SK-N-SH (cell line): Measurements from ENCODE around the gene RAB40C. TPM values are rescaled to one million over a fixed set of nuclear protein-coding genes. Genes with fewer than 3 reads are reported as not detected.

Experiments used
- CTCF ChIA-PET: fragments of 300-600, 350-600 bp; formaldehyde crosslinking; extraction: SDS; loops from one replicate; lab custom pipeline; 2021; lab: Yijun Ruan, JAX
- POLR2A ChIA-PET: fragments of 350-600 bp; sonication (Branson Sonifier 250); formaldehyde crosslinking; extraction: SDS; loops from one replicate; lab custom pipeline; 2020; ENCODE audit warnings: antibody characterized with exemption, inconsistent platforms; lab: Yijun Ruan, JAX
- DNase-seq: peaks from one replicate; pipeline ENCODE4 v3.0.0; 2012
- H2AFZ ChIP-seq: fragments of 200-600 bp; sonication (generic); 2 replicates; pipeline ENCODE4 v1.8.1; 2016; ENCODE audit warnings: antibody characterized with exemption, mild to moderate bottlenecking, low read depth
- H3F3A ChIP-seq: fragments of 200-600 bp; sonication (generic); replicated peaks from 2 replicates; pipeline ENCODE3; 2016; ENCODE audit warnings: antibody characterized with exemption, mild to moderate bottlenecking; ENCODE audit not compliant: insufficient read depth
- H3K27ac ChIP-seq, 2 experiments: fragments of 200-500 bp in 1 of 2; fragments of 200-600 bp in 1 of 2; sonication (Bioruptor generic) in 1 of 2; sonication (generic), shearing (Covaris generic) in 1 of 2; 2 replicates each; pipeline versions ENCODE4 v1.5.1 to v1.6.1; 2014 to 2016; ENCODE audit warnings: low read depth in 2 of 2, inconsistent platforms in 1 of 2, low read length in 1 of 2, mild to moderate bottlenecking in 1 of 2, mixed read lengths in 1 of 2
- H3K27me3 ChIP-seq: fragments of 200-600 bp; sonication (generic), shearing (Covaris generic); 2 replicates; pipeline ENCODE4 v1.6.1; 2016; ENCODE audit warnings: mixed run types; ENCODE audit not compliant: insufficient read depth
- H3K36me3 ChIP-seq, 2 experiments: fragments of 200-500 bp in 1 of 2; fragments of 200-600 bp in 1 of 2; sonication (Bioruptor generic) in 1 of 2; sonication (generic) in 1 of 2; replicated peaks in 1 of 2; 2 replicates each; pipeline versions ENCODE3 to v1.5.1; 2014 to 2016; ENCODE audit warnings: low read length in 1 of 2, mild to moderate bottlenecking in 1 of 2; ENCODE audit not compliant: insufficient read depth in 2 of 2, control insufficient read depth in 1 of 2
- H3K4me1 ChIP-seq, 2 experiments: fragments of 200-500 bp in 1 of 2; fragments of 200-600 bp in 1 of 2; sonication (Bioruptor generic) in 1 of 2; sonication (generic), shearing (Covaris generic) in 1 of 2; 2 replicates each; pipeline versions ENCODE4 v1.5.1 to v1.6.1; 2014 to 2016; ENCODE audit warnings: low read depth in 1 of 2, low read length in 1 of 2, mixed run types in 1 of 2; ENCODE audit not compliant: insufficient read depth in 2 of 2, control insufficient read depth in 1 of 2
- H3K4me2 ChIP-seq: fragments of 200-600 bp; sonication (generic), shearing (Covaris generic); 2 replicates; pipeline ENCODE4 v1.6.1; 2017; ENCODE audit warnings: mixed run types
- H3K4me3 ChIP-seq, 2 experiments: fragments of 200-500 bp in 1 of 2; fragments of 200-600 bp in 1 of 2; sonication (Bioruptor generic) in 1 of 2; sonication (generic), shearing (Covaris generic) in 1 of 2; 2 replicates each; pipeline versions ENCODE4 v1.5.1 to v1.8.1; 2014 to 2016; ENCODE audit warnings: low read depth in 2 of 2, inconsistent platforms in 1 of 2, low read length in 1 of 2, mild to moderate bottlenecking in 1 of 2, mixed read lengths in 1 of 2, moderate library complexity in 1 of 2
- H3K79me2 ChIP-seq: fragments of 200-600 bp; sonication (generic); 2 replicates; pipeline ENCODE4 v1.8.1; 2017; ENCODE audit warnings: mild to moderate bottlenecking; ENCODE audit not compliant: insufficient read depth
- H3K9ac ChIP-seq: fragments of 200-600 bp; sonication (generic); 2 replicates; pipeline ENCODE4 v1.6.1; 2017; ENCODE audit warnings: mixed run types
- H3K9me2 ChIP-seq: fragments of 200-600 bp; sonication (generic); 2 replicates; pipeline ENCODE4 v1.6.1; 2017; ENCODE audit warnings: mixed run types
- H3K9me3 ChIP-seq: fragments of 200-600 bp; sonication (generic); 2 replicates; pipeline ENCODE4 v1.6.1; 2017; ENCODE audit warnings: mixed run types, mild to moderate bottlenecking, moderate library complexity
- H4K20me1 ChIP-seq: fragments of 200-600 bp; sonication (generic); 2 replicates; pipeline ENCODE4 v1.6.1; 2017; ENCODE audit warnings: mild to moderate bottlenecking, mixed run types; ENCODE audit not compliant: insufficient read depth
- ELF1 ChIP-seq: IDR thresholded peaks from 2 replicates; pipeline ENCODE4 v1.4.0; 2012
- EP300 ChIP-seq, 2 experiments: IDR thresholded peaks; 2 replicates each; pipeline versions ENCODE4 v1.4.0 to v1.6.1; 2012; ENCODE audit warnings: borderline replicate concordance in 1 of 2, low read depth in 1 of 2, low read length in 1 of 2
- EZH2phosphoT487 ChIP-seq: fragments of 200-600 bp; sonication (generic); IDR thresholded peaks from 2 replicates; pipeline ENCODE4 v1.6.1; 2017; ENCODE audit warnings: low read depth, mixed run types, mild to moderate bottlenecking, antibody characterized with exemption, moderate library complexity, borderline replicate concordance
- FOSL2 ChIP-seq: IDR thresholded peaks from 2 replicates; pipeline ENCODE4 v1.4.0; 2012; ENCODE audit warnings: low read depth, mild to moderate bottlenecking, moderate library complexity, borderline replicate concordance
- FOXJ3 ChIP-seq: sonication (generic); formaldehyde crosslinking; IDR thresholded peaks from 2 replicates; pipeline ENCODE4 v1.5.1; 2020; ENCODE audit warnings: mild to moderate bottlenecking, missing genetic modification reagents
- FOXM1 ChIP-seq: IDR thresholded peaks from 2 replicates; pipeline ENCODE4 v1.4.0; 2012; ENCODE audit warnings: low read depth, mild to moderate bottlenecking
- GATA2 ChIP-seq: sonication (generic); formaldehyde crosslinking; IDR thresholded peaks from 2 replicates; pipeline ENCODE4 v1.5.0; 2020; ENCODE audit warnings: mild to moderate bottlenecking, missing genetic modification reagents
- JUND ChIP-seq: IDR thresholded peaks from 2 replicates; pipeline ENCODE4 v1.4.0; 2012
- MAX ChIP-seq: IDR thresholded peaks from 2 replicates; pipeline ENCODE4 v1.4.0; 2012; ENCODE audit warnings: low read depth
- NRF1 ChIP-seq: IDR thresholded peaks from 2 replicates; pipeline ENCODE4 v1.6.1; 2012; ENCODE audit warnings: low read depth, mild to moderate bottlenecking, low read length
- PBX3 ChIP-seq: IDR thresholded peaks from 2 replicates; pipeline ENCODE4; 2012
- POLR2AphosphoS5 ChIP-seq: IDR thresholded peaks from 2 replicates; pipeline ENCODE4 v1.6.1; 2012; ENCODE audit warnings: low read depth, low read length
- RAD21 ChIP-seq: IDR thresholded peaks from 2 replicates; pipeline ENCODE4 v1.6.1; 2012; ENCODE audit warnings: mild to moderate bottlenecking, low read length
- RCOR1 ChIP-seq: fragments of 150-350 bp; IDR thresholded peaks from 2 replicates; pipeline ENCODE4 v1.6.1; 2017; ENCODE audit warnings: antibody characterized with exemption, low read length
- RFX5 ChIP-seq: IDR thresholded peaks from 2 replicates; pipeline ENCODE4 v1.6.1; 2012; ENCODE audit warnings: mild to moderate bottlenecking, improper control_type of control experiment, low read length
- SIN3A ChIP-seq: IDR thresholded peaks from 2 replicates; pipeline ENCODE4 v1.6.1; 2012; ENCODE audit warnings: low read depth, mild to moderate bottlenecking, low read length, moderate library complexity, borderline replicate concordance
- SMC3 ChIP-seq: IDR thresholded peaks from 2 replicates; pipeline ENCODE4 v1.6.1; 2012; ENCODE audit warnings: low read depth, low read length, improper control_type of control experiment
- TEAD4 ChIP-seq: IDR thresholded peaks from 2 replicates; pipeline ENCODE4 v1.4.0; 2012; ENCODE audit warnings: mild to moderate bottlenecking, borderline replicate concordance; ENCODE audit not compliant: insufficient read depth
- USF2 ChIP-seq: fragments of 150-350 bp; IDR thresholded peaks from 2 replicates; pipeline ENCODE4 v1.6.1; 2017; ENCODE audit warnings: antibody characterized with exemption, low read length, low read depth, borderline replicate concordance
- ZBTB33 ChIP-seq: IDR thresholded peaks from 2 replicates; pipeline ENCODE4 v1.4.0; 2012; ENCODE audit warnings: low read depth, borderline replicate concordance
- WGBS: methylation state at CpG from one replicate; pipeline ENCODE4 v1.1.6; 2017; ENCODE audit warnings: low lambda C conversion rate; 5-methylcytosine and 5-hydroxymethylcytosine counted together
- polyA plus RNA-seq, 3 experiments: library from polyadenylated mRNA; depleted of rRNA; stranded (reverse); fragments of >200 nt; gene quantifications; 2 replicates each; pipeline ENCODE4 v1.2.3, GENCODE V29; 2012

Gene RAB40C
- polyA plus RNA-seq, 1 of the 3 experiments (the other 2 are of a cell fraction), result 13.0 TPM

GRCh38 chr16:669666-670065 lies 79.8 kb downstream of the RAB40C start:
- Histone ChIP-seq H3K9me3 (no peaks in the 10 kb centered on the region), H2AFZ (no peak overlapping the region), H3K27me3 (no peaks in the 10 kb centered on the region), H3K4me3 (peak overlapping the region in 1 of 2 experiments; percentile 93; a peak in 1 of 4 replicates), H3K4me1 (peaks cover 0 to 15% of the 10 kb centered on the region in 2 experiments; a peak in 1 of 4 replicates), H3K4me2 (peak overlapping the region; percentile 96; the same call in 1 of the 2 replicates), H3K9me2 (no peaks in the 10 kb centered on the region), H3F3A (peaks cover 4% of the 10 kb centered on the region), H3K36me3 (peaks cover 5 to 49% of the 10 kb centered on the region in 2 experiments), H3K79me2 (peaks cover 25% of the 10 kb centered on the region), H3K27ac (no peak overlapping the region; a peak in 1 of 4 replicates), H4K20me1 (0 out of 2 replicates have a peak, but pooled peaks cover 6% of the 10 kb centered on the region), H3K9ac (peak overlapping the region; percentile 88; the same call in 1 of the 2 replicates)
- DNase-seq, result no peak
- CTCF ChIA-PET, result interaction anchor here (2.6 to 3.8 kb wide), 2 partner anchors 10 to 17 kb away, joined by 15 to 38 read pairs; partner anchors contain the start of gene JMJD8
- POLR2A ChIA-PET, result no interaction called here
- TF ChIP-seq PBX3 (no peak), FOXM1 (no peak), NRF1 (no peak)
- 95% methylated on average over 4 of the region's 13 CpGs for WGBS

- Histone ChIP-seq H3K79me2 (peaks cover 25% of the 10 kb centered on the region), H3K27ac (no peak overlapping the region), H3K4me1 (peaks cover 0 to 22% of the 10 kb centered on the region in 2 experiments; a peak in 1 of 4 replicates), H3K9me2 (no peaks in the 10 kb centered on the region), H2AFZ (no peak overlapping the region), H3K36me3 (peaks cover 5 to 49% of the 10 kb centered on the region in 2 experiments), H3K27me3 (no peaks in the 10 kb centered on the region), H4K20me1 (0 out of 2 replicates have a peak, but pooled peaks cover 6% of the 10 kb centered on the region), H3K9ac (no peak overlapping the region), H3K9me3 (no peaks in the 10 kb centered on the region), H3K4me3 (no peak overlapping the region), H3K4me2 (0 out of 2 replicates have a peak overlapping the region, but pooled peaks have one; percentile 96), H3F3A (peaks cover 4% of the 10 kb centered on the region)
- ChIA-PET POLR2A (no interaction called here), CTCF (interaction anchor here (0.9 to 3.8 kb wide), 4 partner anchors 11 to 19 kb away, joined by 3 to 38 read pairs (median 9); partner anchors contain the start of genes JMJD8 and WDR24)
- TF ChIP-seq ELF1 (no peak), JUND (no peak), NRF1 (no peak), SMC3 (no peak), RFX5 (no peak), RAD21 (no peak), FOSL2 (no peak), MAX (no peak), ZBTB33 (no peak), FOXM1 (no peak), SIN3A (no peak), USF2 (no peak), POLR2AphosphoS5 (no peak), EP300 (IDR thresholded peaks at IDR 0.05; ENCODE audit: borderline replicate concordance in 1 of 2, low read depth in 1 of 2, low read length in 1 of 2) (no peak), TEAD4 (no peak), EZH2phosphoT487 (no peak), RCOR1 (no peak), FOXJ3 (no peak), GATA2 (CRISPR knock-in tag) (no peak)
- DNase-seq, result no peak
- WGBS, result 96% methylated on average over 18 of the region's 52 CpGs
These were observed 80.9 kb downstream of the RAB40C start for GRCh38 chr16:670485-671352.
